HepG2 (cell line): ENCODE results near the gene CGREF1. TPM values are rescaled to one million over a fixed set of nuclear protein-coding genes. Genes with fewer than 3 reads are reported as not detected.

Experiments used
- AKNA ChIP-seq: sonication (generic); formaldehyde crosslinking; IDR thresholded peaks from 2 replicates; pipeline ENCODE4 v1.4.0; 2020; ENCODE audit warnings: missing genetic modification reagents, borderline replicate concordance
- CCDC6 ChIP-seq: sonication (generic); formaldehyde crosslinking; IDR thresholded peaks from 2 replicates; pipeline ENCODE4 v1.8.1; 2022; ENCODE audit warnings: mild to moderate bottlenecking, missing genetic modification reagents, moderate library complexity
- HDAC2 ChIP-seq: sonication (generic); formaldehyde crosslinking; IDR thresholded peaks from 2 replicates; pipeline ENCODE4 v1.4.0; 2020; ENCODE audit warnings: missing genetic modification reagents
- HDAC6 ChIP-seq: fragments of 200-600 bp; sonication (generic); IDR thresholded peaks from 2 replicates; pipeline ENCODE4 v1.7.0; 2017; ENCODE audit warnings: mild to moderate bottlenecking, antibody characterized with exemption, low read length, low read depth
- HIC2 ChIP-seq: sonication (generic); formaldehyde crosslinking; IDR thresholded peaks from 2 replicates; pipeline ENCODE4 v1.9.0; 2022; ENCODE audit warnings: low read depth, missing genetic modification reagents
- HMGXB4 ChIP-seq, 2 experiments: sonication (generic) in 1 of 2; formaldehyde crosslinking in 1 of 2; IDR thresholded peaks; 2 replicates each; pipeline versions ENCODE4 v1.4.0 to v1.6.1; 2018 to 2020; ENCODE audit warnings: missing genetic modification reagents in 2 of 2, borderline replicate concordance in 1 of 2, low read depth in 1 of 2, mild to moderate bottlenecking in 1 of 2, missing biosample characterization in 1 of 2
- HNF4A ChIP-seq: sonication (generic); formaldehyde crosslinking; IDR thresholded peaks from 2 replicates; pipeline ENCODE4 v1.4.0; 2020; ENCODE audit warnings: missing genetic modification reagents
- MAZ ChIP-seq, 2 experiments: sonication (generic) in 1 of 2; formaldehyde crosslinking in 1 of 2; IDR thresholded peaks; 2 replicates each; pipeline versions ENCODE4 v1.5.0 to v1.6.1; 2012 to 2020; ENCODE audit warnings: low read depth in 2 of 2, mild to moderate bottlenecking in 2 of 2, borderline replicate concordance in 1 of 2, improper control_type of control experiment in 1 of 2, low read length in 1 of 2, missing genetic modification reagents in 1 of 2, moderate library complexity in 1 of 2
- NAIF1 ChIP-seq: sonication (generic); formaldehyde crosslinking; IDR thresholded peaks from 2 replicates; pipeline ENCODE4 v1.5.0; 2020; ENCODE audit warnings: mild to moderate bottlenecking, missing genetic modification reagents, borderline replicate concordance
- POLR2AphosphoS2 ChIP-seq: IDR thresholded peaks from 2 replicates; pipeline ENCODE4 v1.6.1; 2011; ENCODE audit warnings: low read depth, low read length, improper control_type of control experiment
- SP140L ChIP-seq: sonication (generic); formaldehyde crosslinking; IDR thresholded peaks from 2 replicates; pipeline ENCODE4 v1.4.0; 2020; ENCODE audit warnings: missing genetic modification reagents, borderline replicate concordance
- THAP7 ChIP-seq: sonication (generic); formaldehyde crosslinking; IDR thresholded peaks from 2 replicates; pipeline ENCODE4 v1.8.1; 2023; ENCODE audit warnings: mild to moderate bottlenecking, missing genetic modification reagents
- ZBTB43 ChIP-seq: sonication (generic); formaldehyde crosslinking; conservative IDR thresholded peaks from 2 replicates; pipeline ENCODE4 v1.4.0; 2020; ENCODE audit warnings: missing genetic modification reagents
- ZNF224 ChIP-seq: sonication (generic); formaldehyde crosslinking; IDR thresholded peaks from 2 replicates; pipeline ENCODE4 v1.5.0; 2020; ENCODE audit warnings: mild to moderate bottlenecking, missing genetic modification reagents
- ZNF251 ChIP-seq: sonication (generic); formaldehyde crosslinking; IDR thresholded peaks from 2 replicates; pipeline ENCODE4 v1.9.0; 2021; ENCODE audit warnings: mild to moderate bottlenecking, missing genetic modification reagents
- ZUFSP ChIP-seq: sonication (generic); formaldehyde crosslinking; IDR thresholded peaks from 2 replicates; pipeline ENCODE4 v1.9.0; 2021; ENCODE audit warnings: missing genetic modification reagents, mild to moderate bottlenecking, borderline replicate concordance
- polyA plus RNA-seq, 8 experiments: library from polyadenylated mRNA; depleted of rRNA in 3 of 8; stranded (reverse) in 7 of 8; unstranded in 1 of 8; fragments of >200 nt; fragmentation: Illumina TruSeq in 4 of 8; extraction: Trizol in 4 of 8; gene quantifications; 2 replicates each; pipeline versions ENCODE4 v1.2.1 to v1.2.3, GENCODE V29; 2011 to 2016; ENCODE audit warnings: low read depth in 4 of 8, missing spikeins in 1 of 8, mixed read lengths in 1 of 8; ENCODE audit not compliant: insufficient read depth in 1 of 8
- total RNA-seq, 5 experiments: library from RNA; depleted of rRNA; stranded (reverse); fragments of >200 nt; fragmentation: Illumina TruSeq; extraction: Trizol; gene quantifications; 2 replicates each; pipeline ENCODE4 v1.2.3, GENCODE V29; 2016; ENCODE audit warnings: low read depth in 1 of 5

Gene CGREF1
- total and polyA plus RNA-seq, 2 of the 13 experiments (the other 11 are each of a cell fraction or from before 2014, with no cell fraction given) = 13.9 to 23.4 TPM

GRCh38 chr2:27155069-27155520, 36.2 kb upstream of the CGREF1 start (continued):
- TF ChIP-seq ZNF251 (no peak), AKNA (CRISPR knock-in tag) (no peak), THAP7 (CRISPR knock-in tag) (0 out of 2 replicates have a peak, but pooled peaks have one; percentile 55), SP140L (CRISPR knock-in tag) (no peak), HIC2 (CRISPR knock-in tag) (no peak), POLR2AphosphoS2 (no peak), HMGXB4 (CRISPR knock-in tag; IDR thresholded peaks at IDR 0.05; ENCODE audit: borderline replicate concordance in 1 of 2, low read depth in 1 of 2) (no peak), MAZ (IDR thresholded peaks at IDR 0.05; ENCODE audit: borderline replicate concordance, low read depth, low read length) (no peak), MAZ (CRISPR knock-in tag; IDR thresholded peaks at IDR 0.05; ENCODE audit: low read depth) (no peak), ZUFSP (CRISPR knock-in tag) (no peak), ZNF224 (CRISPR knock-in tag) (no peak), HDAC2 (CRISPR knock-in tag) (no peak), NAIF1 (no peak), ZBTB43 (no peak), HNF4A (CRISPR knock-in tag) (no peak), CCDC6 (CRISPR knock-in tag) (no peak), HDAC6 (no peak)
